Testis (tissue), 2 donors: ENCODE results near the gene CAMKV.

Experiments
- CTCF ChIP-seq, 3 experiments: fragments of 450-650 bp in 2 of 3; fragments of 200-600 bp in 1 of 3; sonication (generic) in 1 of 3; IDR thresholded peaks; one replicate each; pipeline ENCODE4 v1.5.1; 2016 to 2019; ENCODE audit warnings: antibody characterized with exemption in 3 of 3, mild to moderate bottlenecking in 2 of 3, moderate library complexity in 1 of 3
- POLR2A ChIP-seq: fragments of 450-650 bp; IDR thresholded peaks from one replicate; pipeline ENCODE4 v1.6.1; 2017; ENCODE audit warnings: antibody characterized with exemption, mild to moderate bottlenecking, moderate library complexity

- TF ChIP-seq CTCF (IDR thresholded peaks at IDR 0.05) (no peak), POLR2A (no peak)
Measured at GRCh38 chr3:49859576-49860305, 10.0 kb downstream of the CAMKV start.
